Lower leg skin (tissue), 3 donors: ENCODE measurements around the gene TTC39C.

Experiments
- POLR2A ChIP-seq, 2 donors: fragments of 450-650 bp; IDR thresholded peaks; one replicate each; pipeline ENCODE4 v1.6.1; 2016 to 2017; ENCODE audit warnings: antibody characterized with exemption in 2 of 2, mild to moderate bottlenecking in 1 of 2, moderate library complexity in 1 of 2
- TF ChIP-seq, protein P1 (sequence below), 3 donors: fragments of 450-650 bp; IDR thresholded peaks; one replicate each; pipeline ENCODE4 v1.5.1; 2016; ENCODE audit warnings: antibody characterized with exemption in 3 of 3, mild to moderate bottlenecking in 3 of 3, moderate library complexity in 2 of 3

GRCh38 chr18:24031318-24031717 is 16.8 kb downstream of the TTC39C start:
- TF ChIP-seq, protein P1, sequence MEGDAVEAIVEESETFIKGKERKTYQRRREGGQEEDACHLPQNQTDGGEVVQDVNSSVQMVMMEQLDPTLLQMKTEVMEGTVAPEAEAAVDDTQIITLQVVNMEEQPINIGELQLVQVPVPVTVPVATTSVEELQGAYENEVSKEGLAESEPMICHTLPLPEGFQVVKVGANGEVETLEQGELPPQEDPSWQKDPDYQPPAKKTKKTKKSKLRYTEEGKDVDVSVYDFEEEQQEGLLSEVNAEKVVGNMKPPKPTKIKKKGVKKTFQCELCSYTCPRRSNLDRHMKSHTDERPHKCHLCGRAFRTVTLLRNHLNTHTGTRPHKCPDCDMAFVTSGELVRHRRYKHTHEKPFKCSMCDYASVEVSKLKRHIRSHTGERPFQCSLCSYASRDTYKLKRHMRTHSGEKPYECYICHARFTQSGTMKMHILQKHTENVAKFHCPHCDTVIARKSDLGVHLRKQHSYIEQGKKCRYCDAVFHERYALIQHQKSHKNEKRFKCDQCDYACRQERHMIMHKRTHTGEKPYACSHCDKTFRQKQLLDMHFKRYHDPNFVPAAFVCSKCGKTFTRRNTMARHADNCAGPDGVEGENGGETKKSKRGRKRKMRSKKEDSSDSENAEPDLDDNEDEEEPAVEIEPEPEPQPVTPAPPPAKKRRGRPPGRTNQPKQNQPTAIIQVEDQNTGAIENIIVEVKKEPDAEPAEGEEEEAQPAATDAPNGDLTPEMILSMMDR (IDR thresholded peaks at IDR 0.05), result no peak
- no peak for TF ChIP-seq POLR2A (IDR thresholded peaks at IDR 0.05)
